Hematopoietic multipotent progenitor cell treated with erythropoietin and hydrocortisone succinate and interleukin-3 and kit ligand, for 15 days (in vitro differentiated cells): ENCODE measurements around the gene GNAI1.

Experiments
- DNase-seq: peaks from one replicate; pipeline ENCODE4 v3.0.0-alpha.2; 2015; ENCODE audit warnings: low spot score

Gene GNAI1

GRCh38 chr7:80159802-80160201 is 25.2 kb downstream of the GNAI1 start:
- DNase-seq = no peak

GRCh38 chr7:80161466-80161865 is 26.8 kb downstream of the GNAI1 start:
- no peak for DNase-seq

GRCh38 chr7:80165177-80165576 is 30.5 kb downstream of the GNAI1 start:
- no peak for DNase-seq

GRCh38 chr7:80170445-80170844 is 35.8 kb downstream of the GNAI1 start:
- DNase-seq = no peak

GRCh38 chr7:80172387-80172786 is 37.8 kb downstream of the GNAI1 start:
- DNase-seq = no peak

- no peak for DNase-seq
Measured at GRCh38 chr7:80175744-80176143, 41.1 kb downstream of the GNAI1 start.

- no peak for DNase-seq
Measured at GRCh38 chr7:80181411-80181810, 46.8 kb downstream of the GNAI1 start.

- no peak for DNase-seq
Measured at GRCh38 chr7:80182630-80183276, 48.1 kb downstream of the GNAI1 start.

GRCh38 chr7:80183351-80183750 is 48.7 kb downstream of the GNAI1 start:
- DNase-seq = no peak

GRCh38 chr7:80183900-80184685 is 49.5 kb downstream of the GNAI1 start:
- no peak for DNase-seq

- no peak for DNase-seq
Measured at GRCh38 chr7:80184693-80185092, 50.1 kb downstream of the GNAI1 start.

- no peak for DNase-seq
Measured at GRCh38 chr7:80185571-80185970, 50.9 kb downstream of the GNAI1 start.

- no peak for DNase-seq
Measured at GRCh38 chr7:80186721-80187120, 52.1 kb downstream of the GNAI1 start.

- no peak for DNase-seq
Measured at GRCh38 chr7:80187279-80187678, 52.6 kb downstream of the GNAI1 start.

- no peak for DNase-seq
Measured at GRCh38 chr7:80187727-80188126, 53.1 kb downstream of the GNAI1 start.

- DNase-seq = no peak
Measured at GRCh38 chr7:80189638-80190037, 55.0 kb downstream of the GNAI1 start.

- no peak for DNase-seq
Measured at GRCh38 chr7:80197627-80198026, 63.0 kb downstream of the GNAI1 start.

- DNase-seq = no peak
Measured at GRCh38 chr7:80199051-80199450, 64.4 kb downstream of the GNAI1 start.

GRCh38 chr7:80204454-80204853 is 69.8 kb downstream of the GNAI1 start:
- no peak for DNase-seq

- DNase-seq = no peak
Measured at GRCh38 chr7:80204919-80205318, 70.3 kb downstream of the GNAI1 start.

GRCh38 chr7:80206763-80207162 is 72.1 kb downstream of the GNAI1 start:
- no peak for DNase-seq

- DNase-seq = no peak
Measured at GRCh38 chr7:80207501-80207900, 72.9 kb downstream of the GNAI1 start.

GRCh38 chr7:80208700-80209099 is 74.1 kb downstream of the GNAI1 start:
- no peak for DNase-seq

GRCh38 chr7:80210400-80210799 is 75.8 kb downstream of the GNAI1 start:
- no peak for DNase-seq
